Measurements from ENCODE around the gene UXS1.

UXS1 gene

DNA sequence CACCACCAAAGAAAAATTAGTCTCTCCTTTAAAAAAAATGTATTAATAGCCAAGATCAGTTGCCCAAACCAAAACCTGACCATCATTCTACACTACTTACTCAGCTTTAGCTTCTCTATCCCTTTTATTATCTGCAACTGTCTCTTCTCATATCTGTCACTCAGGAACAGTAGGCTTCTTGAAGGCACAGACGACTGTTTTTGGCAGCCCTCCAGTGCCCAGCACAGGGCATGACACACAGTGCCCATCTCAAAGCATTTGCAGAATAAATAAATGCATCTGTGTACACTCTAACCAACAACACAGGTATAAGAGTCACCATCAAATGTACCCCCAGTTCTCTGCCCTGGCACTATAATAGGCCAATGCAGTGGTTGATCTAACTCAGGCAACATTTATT lies 117.2 kb downstream of the UXS1 start:
- DNase-seq (ENCODE audit: low read depth): no peak

DNA sequence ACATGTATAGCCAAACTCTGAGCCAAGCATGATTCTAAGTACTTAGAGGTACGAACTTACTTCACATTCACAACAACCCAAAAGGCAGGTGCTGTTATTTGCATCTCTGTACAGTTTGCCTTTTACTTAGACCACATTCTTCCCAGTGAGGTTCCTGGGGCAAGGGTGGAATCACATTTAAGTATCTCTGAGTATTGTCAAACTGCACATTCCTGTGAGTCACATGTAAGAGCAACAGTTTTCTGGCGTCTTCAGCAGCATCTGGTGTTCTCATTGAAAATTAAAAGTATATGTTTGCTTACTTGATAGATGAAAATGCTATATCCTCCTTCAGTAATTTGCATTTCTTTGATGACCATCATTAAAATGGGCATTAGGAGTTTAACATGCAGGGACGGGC lies 119.1 kb downstream of the UXS1 start:
- DNase-seq (ENCODE audit: low read depth): no peak

GRCh38 chr2:106073678-106074406 lies 120.3 kb downstream of the UXS1 start:
- no peak for DNase-seq (ENCODE audit: low read depth)

GRCh38 chr2:106070181-106070580 lies 123.9 kb downstream of the UXS1 start:
- no peak for DNase-seq (ENCODE audit: low read depth)

DNA sequence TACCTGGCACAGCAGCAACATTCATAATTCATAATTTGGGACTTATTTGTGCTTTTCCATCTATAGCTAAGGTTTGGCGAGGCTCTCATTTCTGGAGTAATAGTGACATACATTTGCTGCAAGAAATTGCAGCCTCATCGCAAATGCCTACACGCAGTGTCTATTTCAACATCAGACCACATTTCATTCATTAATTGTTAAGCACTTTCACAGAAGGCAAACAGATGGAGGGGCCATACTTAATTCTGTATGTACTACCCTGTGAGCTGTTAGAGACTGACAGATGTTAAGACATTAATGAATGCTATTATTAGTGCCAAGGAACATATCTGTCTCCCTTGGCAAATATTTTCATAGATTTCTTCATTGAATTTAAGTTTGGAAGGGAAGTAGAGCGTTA lies 125.7 kb downstream of the UXS1 start:
- DNase-seq (ENCODE audit: low read depth): no peak

- no peak for DNase-seq (ENCODE audit: low read depth)
These were observed 127.9 kb downstream of the UXS1 start for GRCh38 chr2:106065983-106066820.

GRCh38 chr2:106065268-106065982 lies 128.7 kb downstream of the UXS1 start:
- peak; percentile 7 for DNase-seq (ENCODE audit: low read depth)

DNA sequence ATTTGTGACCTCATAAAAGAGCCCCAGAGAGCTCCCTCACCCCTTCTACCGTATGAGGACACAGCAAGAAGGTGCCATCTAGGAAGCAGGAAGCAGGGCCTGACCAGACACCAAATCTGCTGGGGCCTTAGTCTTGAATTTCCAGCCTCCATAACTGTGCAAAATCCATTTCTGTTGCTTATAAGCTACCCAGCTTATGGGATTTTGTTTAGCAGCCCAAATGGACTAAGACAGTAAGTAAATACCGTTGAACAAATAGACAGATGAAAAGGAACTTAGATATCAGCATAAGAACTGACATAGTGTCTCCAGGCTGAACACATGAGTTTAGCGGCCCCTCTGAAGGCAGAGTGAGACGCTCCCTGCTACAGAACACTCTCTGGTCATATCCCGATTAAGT lies 130.9 kb downstream of the UXS1 start:
- DNase-seq (ENCODE audit: low read depth): no peak

DNA sequence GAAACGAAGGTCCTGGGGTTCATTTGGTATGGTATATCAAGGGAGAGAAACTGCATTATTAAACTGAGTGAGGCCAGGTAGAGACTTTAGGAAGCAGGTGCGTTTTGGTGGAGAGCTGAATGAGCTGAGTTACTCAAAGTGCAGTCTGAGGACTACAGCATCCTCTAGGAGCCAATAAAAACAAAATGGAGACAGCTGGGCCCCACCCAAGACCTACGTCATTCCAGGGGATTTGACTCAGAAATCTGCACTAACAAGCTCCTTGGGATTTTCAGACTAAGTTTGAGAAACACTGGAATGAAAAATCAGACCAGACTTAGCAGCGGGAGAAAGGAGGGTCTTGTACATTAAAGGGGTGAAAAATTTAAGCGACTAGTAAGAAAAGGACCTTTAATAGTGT lies 131.5 kb downstream of the UXS1 start:
- no peak for DNase-seq (ENCODE audit: low read depth)

DNA sequence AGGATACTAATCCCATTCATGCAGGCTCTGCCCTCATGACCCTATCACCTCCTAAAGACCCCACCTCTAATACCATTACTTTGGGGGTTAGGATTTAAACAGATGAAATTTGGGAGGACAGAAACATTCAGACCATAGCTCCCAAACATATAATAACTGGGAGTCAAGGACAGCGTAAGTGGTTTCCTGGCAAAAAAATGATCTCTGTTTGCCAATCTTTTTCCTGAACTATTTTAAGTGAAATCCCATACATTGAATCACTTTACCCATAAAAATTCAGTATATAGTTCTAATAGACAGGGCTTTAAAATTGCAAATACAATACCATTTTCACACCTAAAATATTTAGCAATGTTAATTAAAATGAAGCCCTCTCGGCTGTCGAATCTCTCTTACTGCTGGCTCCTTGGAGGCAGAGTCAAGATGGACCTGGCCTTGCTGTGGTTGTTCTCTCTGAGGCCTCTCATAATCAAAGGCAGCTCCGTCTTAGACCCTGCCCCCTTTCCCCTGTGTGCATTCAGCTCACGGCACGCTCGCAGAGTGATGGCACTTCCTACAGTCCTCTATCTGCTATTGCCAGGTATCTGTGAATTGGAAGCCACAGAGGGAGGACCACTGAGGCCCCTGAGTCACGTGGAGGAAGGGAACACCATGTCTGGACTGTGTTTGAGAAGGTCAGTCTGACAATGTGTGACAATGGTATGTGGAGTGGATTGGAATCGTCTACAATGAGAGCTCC lies 132.3 kb downstream of the UXS1 start:
- DNase-seq (ENCODE audit: low read depth): no peak

- DNase-seq (ENCODE audit: low read depth): no peak
These were observed 134.6 kb downstream of the UXS1 start for GRCh38 chr2:106059416-106060065.

DNA sequence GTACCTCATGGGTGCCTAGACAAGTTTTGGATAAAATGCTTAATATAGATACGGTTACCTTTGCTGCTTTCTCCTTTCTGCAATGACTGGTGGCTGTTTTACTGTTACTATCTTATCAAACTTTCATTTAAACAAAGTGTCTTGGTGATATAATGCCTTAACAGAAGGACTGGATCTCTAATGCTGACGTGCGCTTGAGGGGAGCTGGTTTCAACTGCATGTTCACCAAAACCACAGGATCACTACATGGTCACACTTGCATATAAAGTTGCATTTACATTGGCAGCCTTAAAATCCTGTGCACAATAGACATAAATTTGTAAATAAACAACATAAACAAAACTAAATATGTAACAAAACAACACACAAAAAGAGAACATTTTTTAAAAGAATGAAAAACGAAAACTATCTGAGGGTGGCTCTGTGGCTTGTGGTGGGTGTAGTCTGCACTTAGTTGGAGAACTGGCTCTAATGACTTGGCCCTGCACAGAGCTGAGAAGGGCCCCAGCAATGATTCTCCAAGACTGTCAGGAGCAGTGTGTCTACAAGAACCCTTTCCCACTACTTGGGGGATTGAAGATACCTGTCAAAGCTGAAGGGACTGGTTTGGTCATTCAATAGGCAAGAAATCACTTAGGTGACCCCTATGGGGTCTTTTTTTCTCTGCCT lies 135.5 kb downstream of the UXS1 start:
- DNase-seq (ENCODE audit: low read depth): no peak

DNA sequence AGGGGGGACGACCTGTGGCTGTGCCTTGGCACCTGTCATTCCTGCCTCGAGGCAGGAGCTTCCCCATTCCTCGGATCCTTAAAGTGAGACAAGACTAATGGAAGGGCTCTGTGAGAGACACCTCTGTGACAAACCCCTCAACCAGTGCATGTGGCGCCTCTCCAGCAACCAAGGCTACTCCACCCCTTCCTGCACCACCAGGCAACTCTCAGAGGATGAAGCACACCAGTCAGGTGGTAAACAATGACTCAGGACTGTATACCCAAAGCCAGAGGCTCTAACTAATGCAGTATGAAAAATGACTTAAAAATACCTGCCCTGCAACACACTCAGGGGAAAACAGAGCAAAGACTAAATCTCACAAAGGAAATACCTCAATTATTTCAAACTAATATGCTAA lies 136.9 kb downstream of the UXS1 start:
- DNase-seq (ENCODE audit: low read depth): peak; percentile 54

DNA sequence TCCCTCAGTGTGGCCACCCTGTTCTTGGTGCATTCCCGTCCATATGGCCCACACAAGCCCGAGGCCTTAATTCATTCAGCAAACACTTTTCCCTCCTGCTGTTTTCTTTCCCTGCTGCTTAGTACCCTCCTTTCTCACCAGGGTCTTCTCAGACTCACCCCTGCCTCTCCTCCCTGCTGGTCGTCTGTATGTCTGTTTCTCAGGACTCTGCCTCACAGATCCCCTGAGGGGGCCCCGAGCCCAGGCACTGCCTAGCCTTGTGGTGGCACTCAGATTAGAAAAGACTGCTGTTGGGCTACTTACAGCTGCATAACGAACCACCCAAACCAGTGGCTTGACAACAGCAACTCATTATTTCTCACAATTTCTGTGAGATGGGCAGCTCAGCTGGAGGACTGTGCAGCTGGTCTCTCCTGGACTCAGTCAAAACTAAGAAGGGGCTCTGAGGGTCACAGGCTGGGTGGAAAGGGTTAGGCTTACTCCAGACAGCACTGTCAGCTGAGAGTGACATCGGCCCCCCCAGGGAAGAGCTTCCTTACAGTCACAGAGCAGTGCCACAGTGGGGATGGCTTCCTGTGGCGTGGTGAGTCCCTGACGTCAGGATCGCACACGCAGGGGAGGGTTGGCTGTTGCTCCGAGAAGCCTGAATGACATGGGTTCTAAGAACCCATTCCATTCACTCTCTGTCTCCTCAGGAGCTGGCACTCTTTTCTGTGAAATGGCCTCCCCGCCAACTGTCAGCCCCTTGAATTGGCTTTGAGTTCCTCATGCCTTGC lies 139.0 kb downstream of the UXS1 start:
- DNase-seq (ENCODE audit: low read depth): peak; percentile 15

DNA sequence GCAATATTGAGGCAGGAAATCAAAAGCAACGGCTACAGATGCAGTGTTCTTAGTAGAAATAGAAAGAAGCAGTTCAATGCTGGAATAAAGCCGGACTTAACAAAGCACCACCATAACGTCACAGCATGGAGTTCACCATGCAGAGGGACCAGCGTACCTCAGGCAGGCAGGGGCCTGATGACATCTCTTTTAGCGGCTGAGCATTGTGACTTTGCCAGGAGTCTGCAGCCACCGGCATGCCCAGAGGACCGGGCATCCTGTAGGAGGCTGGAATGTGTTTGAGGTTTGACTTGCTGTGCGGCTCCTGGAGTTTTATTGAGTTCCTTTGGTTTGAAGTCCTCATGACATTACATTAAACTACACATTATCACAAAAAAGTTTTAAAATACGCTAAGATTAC lies 139.8 kb downstream of the UXS1 start:
- no peak for DNase-seq (ENCODE audit: low read depth)

DNA sequence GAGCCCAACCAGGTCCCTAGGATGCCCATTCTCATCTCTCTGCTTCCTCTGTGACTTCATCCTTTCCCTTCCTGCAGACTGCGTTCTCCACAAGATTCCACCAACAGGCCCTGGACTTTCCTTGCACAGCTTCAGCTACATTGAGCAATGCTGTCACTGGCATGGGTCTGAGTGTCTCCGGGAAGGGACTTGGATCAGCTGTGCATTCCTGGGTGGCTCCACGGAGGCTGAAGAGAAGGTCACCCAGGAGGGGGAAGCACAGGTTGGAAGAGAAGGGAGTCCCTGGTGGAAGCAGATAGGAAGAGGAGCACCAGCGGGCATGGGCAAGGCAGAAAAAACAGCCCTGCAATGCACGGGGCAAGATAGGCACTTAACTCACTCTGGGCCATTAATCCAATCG lies 140.5 kb downstream of the UXS1 start:
- no peak for DNase-seq (ENCODE audit: low read depth)

DNA sequence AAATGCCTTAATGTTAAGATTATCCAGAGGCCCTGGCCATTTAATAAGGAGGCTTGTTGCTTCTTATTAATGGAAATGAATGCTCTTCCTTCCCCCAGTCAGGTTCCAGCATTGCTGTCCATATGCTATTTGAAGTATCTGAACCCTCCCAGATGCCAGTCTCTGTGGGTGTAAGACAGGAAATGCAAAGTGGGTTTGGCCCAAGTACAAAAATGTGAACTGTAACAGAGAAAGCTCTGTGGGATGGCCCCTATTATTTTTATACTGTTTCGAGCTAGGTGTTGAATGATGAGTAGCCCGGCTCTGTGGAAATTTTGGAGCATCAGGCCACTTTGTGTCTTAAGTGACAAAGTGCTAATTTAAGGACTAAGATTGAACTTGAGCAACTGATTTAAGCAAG lies 141.0 kb downstream of the UXS1 start:
- no peak for DNase-seq (ENCODE audit: low read depth)

- no peak for DNase-seq (ENCODE audit: low read depth)
These were observed 149.2 kb downstream of the UXS1 start for GRCh38 chr2:106044859-106045258.

GRCh38 chr2:106044021-106044420 lies 150.1 kb downstream of the UXS1 start:
- DNase-seq (ENCODE audit: low read depth): no peak
